ENCODE measurements around the gene RECQL5. TPM values are rescaled to one million over a fixed set of nuclear protein-coding genes. Genes with fewer than 3 reads are reported as not detected.

The RECQL5 gene
- total RNA-seq, 6 experiments from 2014 or later = 18.7 to 22.6 (median 21.2) TPM

GRCh38 chr17:75645889-75646637 lies 20.9 kb downstream of the RECQL5 start:
- Mint-ChIP-seq H3K27me3 (ENCODE audit: insufficient read depth) (no peaks in the 10 kb centered on the region; the same call in 1 of the 2 replicates), H3K36me3 (ENCODE audit: low read depth) (no peaks in the 10 kb centered on the region), H3K9me3 (no peaks in the 10 kb centered on the region), H3K4me1 (ENCODE audit: low read depth) (no peaks in the 10 kb centered on the region), H3K27ac (peak overlapping the region; percentile 24; the same call in 1 of the 2 replicates), H3K4me3 (no peak overlapping the region)
- TF ChIP-seq, protein P1, sequence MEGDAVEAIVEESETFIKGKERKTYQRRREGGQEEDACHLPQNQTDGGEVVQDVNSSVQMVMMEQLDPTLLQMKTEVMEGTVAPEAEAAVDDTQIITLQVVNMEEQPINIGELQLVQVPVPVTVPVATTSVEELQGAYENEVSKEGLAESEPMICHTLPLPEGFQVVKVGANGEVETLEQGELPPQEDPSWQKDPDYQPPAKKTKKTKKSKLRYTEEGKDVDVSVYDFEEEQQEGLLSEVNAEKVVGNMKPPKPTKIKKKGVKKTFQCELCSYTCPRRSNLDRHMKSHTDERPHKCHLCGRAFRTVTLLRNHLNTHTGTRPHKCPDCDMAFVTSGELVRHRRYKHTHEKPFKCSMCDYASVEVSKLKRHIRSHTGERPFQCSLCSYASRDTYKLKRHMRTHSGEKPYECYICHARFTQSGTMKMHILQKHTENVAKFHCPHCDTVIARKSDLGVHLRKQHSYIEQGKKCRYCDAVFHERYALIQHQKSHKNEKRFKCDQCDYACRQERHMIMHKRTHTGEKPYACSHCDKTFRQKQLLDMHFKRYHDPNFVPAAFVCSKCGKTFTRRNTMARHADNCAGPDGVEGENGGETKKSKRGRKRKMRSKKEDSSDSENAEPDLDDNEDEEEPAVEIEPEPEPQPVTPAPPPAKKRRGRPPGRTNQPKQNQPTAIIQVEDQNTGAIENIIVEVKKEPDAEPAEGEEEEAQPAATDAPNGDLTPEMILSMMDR (IDR thresholded peaks at IDR 0.05) = no peak
- no peak for DNase-seq

DNA sequence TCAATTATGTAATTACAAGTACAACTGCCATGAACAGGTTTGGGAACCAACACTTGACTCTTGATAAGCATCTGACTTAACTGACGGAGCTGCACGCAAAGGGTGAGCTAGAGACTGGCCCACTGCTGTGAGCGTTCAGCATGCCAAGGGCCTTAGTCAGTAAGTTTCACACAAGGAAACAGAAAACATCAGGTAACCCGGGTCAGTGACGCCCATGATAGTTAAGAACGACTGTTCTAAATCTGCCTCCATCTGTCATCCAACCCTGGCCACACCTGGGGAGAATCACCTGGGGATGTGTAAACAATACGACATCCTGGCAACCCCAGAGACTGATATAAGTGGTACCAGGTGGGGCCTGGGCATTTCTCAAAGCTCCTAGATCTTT lies 21.5 kb downstream of the RECQL5 start:
- Mint-ChIP-seq H3K27ac (no peak overlapping the region), H3K4me3 (no peak overlapping the region), H3K4me1 (ENCODE audit: low read depth) (no peaks in the 10 kb centered on the region), H3K9me3 (no peaks in the 10 kb centered on the region), H3K36me3 (ENCODE audit: low read depth) (no peaks in the 10 kb centered on the region), H3K27me3 (ENCODE audit: insufficient read depth) (no peaks in the 10 kb centered on the region; the same call in 1 of the 2 replicates)
- TF ChIP-seq, protein P1 (IDR thresholded peaks at IDR 0.05) = no peak
- DNase-seq = no peak

GRCh38 chr17:75643643-75644017 lies 23.3 kb downstream of the RECQL5 start:
- no peak overlapping the region for H3K27ac Mint-ChIP-seq
- H3K9me3 Mint-ChIP-seq = no peaks in the 10 kb centered on the region
- TF ChIP-seq, protein P1 (IDR thresholded peaks at IDR 0.05) = no peak
- no peaks in the 10 kb centered on the region; the same call in 1 of the 2 replicates for H3K27me3 Mint-ChIP-seq (ENCODE audit: insufficient read depth)
- H3K4me1 Mint-ChIP-seq (ENCODE audit: low read depth) = no peaks in the 10 kb centered on the region
- DNase-seq = no peak
- H3K4me3 Mint-ChIP-seq = no peak overlapping the region
- H3K36me3 Mint-ChIP-seq (ENCODE audit: low read depth) = no peaks in the 10 kb centered on the region

DNA sequence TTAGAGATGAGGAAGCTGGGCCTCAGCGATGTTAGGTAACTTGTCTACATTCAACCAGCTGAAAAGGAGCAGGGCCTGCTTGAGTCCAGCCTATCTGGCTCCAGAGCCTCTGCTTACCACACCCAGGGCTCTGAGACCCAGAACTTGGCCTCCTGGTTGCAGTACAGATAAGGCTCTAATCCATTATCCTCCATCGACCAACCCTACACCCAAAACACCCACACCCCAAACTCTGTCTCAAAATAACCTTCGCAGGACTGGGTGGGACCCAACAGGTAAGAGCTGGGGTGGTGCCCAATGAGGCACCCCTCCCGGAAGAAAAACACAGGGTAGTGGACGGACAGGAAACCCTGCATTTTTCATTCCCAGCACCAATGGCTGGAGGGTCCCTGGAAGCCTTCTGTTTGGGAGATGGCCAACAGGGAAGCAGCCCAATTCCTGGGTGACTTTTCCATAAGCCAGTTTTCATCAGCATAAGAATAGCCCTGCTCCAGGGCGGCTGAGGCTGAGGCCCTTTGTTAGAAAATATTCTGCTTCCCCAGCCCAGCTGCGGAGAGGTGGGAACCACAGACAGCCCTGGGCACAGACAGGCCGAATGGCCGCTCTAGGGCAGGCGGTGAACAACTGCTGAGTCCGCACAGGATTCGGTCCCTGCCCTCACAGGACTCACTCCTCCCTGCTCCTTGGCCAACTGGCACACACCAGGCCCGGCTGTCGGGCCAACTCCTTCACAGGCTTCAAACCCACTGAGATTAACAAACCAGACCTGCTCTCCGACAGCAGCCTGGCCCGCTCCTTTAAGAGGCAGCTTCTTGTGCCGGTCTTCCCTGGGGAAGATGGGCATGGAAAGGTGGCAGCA lies 23.9 kb downstream of the RECQL5 start:
- no peaks in the 10 kb centered on the region for H3K36me3 Mint-ChIP-seq (ENCODE audit: low read depth)
- no peak overlapping the region for H3K4me3 Mint-ChIP-seq
- H3K27me3 Mint-ChIP-seq (ENCODE audit: insufficient read depth) = peaks cover 1% of the 10 kb centered on the region
- H3K9me3 Mint-ChIP-seq = no peaks in the 10 kb centered on the region
- H3K4me1 Mint-ChIP-seq (ENCODE audit: low read depth) = no peaks in the 10 kb centered on the region
- DNase-seq = no peak
- TF ChIP-seq, protein P1 (IDR thresholded peaks at IDR 0.05) = no peak
- no peak overlapping the region for H3K27ac Mint-ChIP-seq

- Mint-ChIP-seq H3K27me3 (ENCODE audit: insufficient read depth) (peaks cover 2% of the 10 kb centered on the region; the same call in 1 of the 2 replicates), H3K36me3 (ENCODE audit: low read depth) (no peaks in the 10 kb centered on the region), H3K9me3 (no peaks in the 10 kb centered on the region), H3K27ac (no peak overlapping the region), H3K4me3 (no peak overlapping the region), H3K4me1 (ENCODE audit: low read depth) (no peaks in the 10 kb centered on the region)
- no peak for DNase-seq
- TF ChIP-seq, protein P1 (IDR thresholded peaks at IDR 0.05) = no peak
These were observed 24.7 kb downstream of the RECQL5 start for GRCh38 chr17:75642182-75642783.

All from HFFc6 (cell line).